OCI-M2 (cell line): ENCODE data around the gene RBM47.
"Not testable (repeated sequence)": the region's sequence is repeated elsewhere in the genome, so short reads cannot be mapped to it uniquely, and the experiment has no call there.

Experiments used
- DNase-seq: peaks from one replicate; lab custom pipeline; 2025; ENCODE audit not compliant: unreplicated experiment; lab: John Stamatoyannopoulos, UW

Gene RBM47

GRCh38 chr4:40454816-40455215, 174.8 kb downstream of the RBM47 start:
- no peak for DNase-seq

- DNase-seq = no peak
Measured at GRCh38 chr4:40453912-40454311, 175.8 kb downstream of the RBM47 start.

- DNase-seq = no peak
Measured at GRCh38 chr4:40448875-40449274, 180.8 kb downstream of the RBM47 start.

GRCh38 chr4:40446839-40447238, 182.8 kb downstream of the RBM47 start:
- DNase-seq = no peak

- not testable (repeated sequence) for DNase-seq
Measured at GRCh38 chr4:40446261-40446750, 183.4 kb downstream of the RBM47 start.

GRCh38 chr4:40445671-40446070, 184.0 kb downstream of the RBM47 start:
- no peak for DNase-seq

- no peak for DNase-seq
Measured at GRCh38 chr4:40441430-40441829, 188.2 kb downstream of the RBM47 start.

GRCh38 chr4:40439519-40439918, 190.1 kb downstream of the RBM47 start:
- DNase-seq = no peak

GRCh38 chr4:40438384-40439026, 191.2 kb downstream of the RBM47 start:
- DNase-seq = no peak

GRCh38 chr4:40437741-40438383, 191.8 kb downstream of the RBM47 start:
- no peak for DNase-seq

GRCh38 chr4:40435306-40435705, 194.4 kb downstream of the RBM47 start:
- not testable (repeated sequence) for DNase-seq

GRCh38 chr4:40434126-40434687, 195.5 kb downstream of the RBM47 start:
- no peak for DNase-seq

GRCh38 chr4:40432504-40432903, 197.2 kb downstream of the RBM47 start:
- no peak for DNase-seq

GRCh38 chr4:40427871-40428270, 201.8 kb downstream of the RBM47 start:
- not testable (repeated sequence) for DNase-seq

- no peak for DNase-seq
Measured at GRCh38 chr4:40427128-40427527, 202.5 kb downstream of the RBM47 start.

- DNase-seq = no peak
Measured at GRCh38 chr4:40425799-40426574, 203.7 kb downstream of the RBM47 start.

GRCh38 chr4:40423735-40424134, 205.9 kb downstream of the RBM47 start:
- DNase-seq = no peak

GRCh38 chr4:40421839-40422708, 207.6 kb downstream of the RBM47 start:
- no peak for DNase-seq

- DNase-seq = no peak
Measured at GRCh38 chr4:40419231-40419912, 210.3 kb downstream of the RBM47 start.
